GM19240 (cell line): ENCODE results near the gene TK1.
"Not testable (repeated sequence)": the region's sequence is repeated elsewhere in the genome, so short reads cannot be mapped to it uniquely, and the experiment has no call there.

Experiments used
- DNase-seq: peaks from one replicate; pipeline ENCODE4 v3.0.0; 2011; ENCODE audit warnings: low spot score; ENCODE audit not compliant: insufficient read length

The TK1 gene

GRCh38 chr17:78186692-78187595 lies at the start of gene TK1, which contains the start of gene AFMID:
TSS of gene TK1 (minus strand) at chr17:78187052. CDS start at chr17:78186994, 58 bp downstream.
TSS of gene AFMID (plus strand) at chr17:78187362. CDS start at chr17:78187371, 9 bp downstream.
- peak; percentile 98 for DNase-seq

GRCh38 chr17:78235885-78236284 lies 49.0 kb upstream of the TK1 start:
- DNase-seq, result no peak

GRCh38 chr17:78235022-78235421 lies 48.2 kb upstream of the TK1 start:
- DNase-seq, result not testable (repeated sequence)

- no peak for DNase-seq
Measured at GRCh38 chr17:78234261-78234865, 47.5 kb upstream of the TK1 start.

- no peak for DNase-seq
Measured at GRCh38 chr17:78233678-78234077, 46.8 kb upstream of the TK1 start.

- DNase-seq, result no peak
Measured at GRCh38 chr17:78232859-78233173, 46.0 kb upstream of the TK1 start.

- no peak for DNase-seq
Measured at GRCh38 chr17:78231991-78232858, 45.4 kb upstream of the TK1 start.

GRCh38 chr17:78230996-78231935 lies 44.4 kb upstream of the TK1 start, which contains the start of gene TMEM235:
TSS of gene TMEM235 (plus strand) at chr17:78231631. CDS start at chr17:78232024, 393 bp downstream.
- no peak for DNase-seq

GRCh38 chr17:78230252-78230962 lies 43.6 kb upstream of the TK1 start:
- no peak for DNase-seq

GRCh38 chr17:78228176-78228575 lies 41.3 kb upstream of the TK1 start:
- no peak for DNase-seq

GRCh38 chr17:78227455-78227916 lies 40.6 kb upstream of the TK1 start:
- DNase-seq, result no peak

- DNase-seq, result no peak
Measured at GRCh38 chr17:78226759-78227454, 40.1 kb upstream of the TK1 start.

- DNase-seq, result no peak
Measured at GRCh38 chr17:78226055-78226758, 39.4 kb upstream of the TK1 start.

GRCh38 chr17:78225088-78225865 lies 38.4 kb upstream of the TK1 start:
- DNase-seq, result no peak

GRCh38 chr17:78224231-78225087 lies 37.6 kb upstream of the TK1 start:
- no peak for DNase-seq

- DNase-seq, result no peak
Measured at GRCh38 chr17:78223765-78224164, 36.9 kb upstream of the TK1 start.

- no peak for DNase-seq
Measured at GRCh38 chr17:78223061-78223460, 36.2 kb upstream of the TK1 start.
